Inflammatory macrophage (primary cell): ENCODE data around the gene LENG8.

ENCODE experiments used
- DNase-seq, 2 donors: peaks; one replicate each; pipeline ENCODE4 v3.0.0-alpha.2; 2020 to 2022

The LENG8 gene

DNA sequence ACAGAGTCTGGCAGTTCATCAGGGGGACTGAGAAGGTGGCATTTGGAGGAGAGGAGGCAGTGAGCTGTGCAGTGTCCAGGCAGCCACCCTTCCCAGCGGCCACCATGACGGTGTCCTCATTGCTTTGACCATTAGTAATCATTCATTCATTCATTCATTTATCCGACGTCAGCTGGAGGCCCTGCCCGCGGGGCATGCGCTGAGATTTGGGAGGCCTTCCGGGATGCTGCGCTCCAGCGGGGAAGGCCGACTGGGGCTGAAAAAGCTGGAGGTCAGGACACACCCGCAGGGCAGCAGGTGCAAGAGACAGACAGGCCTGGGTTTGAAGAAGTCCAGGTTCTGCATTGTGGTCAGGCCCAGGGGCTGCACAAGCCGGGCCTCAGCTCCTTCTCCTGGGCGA, 24.8 kb upstream of the LENG8 start:
- DNase-seq, result no peak

DNA sequence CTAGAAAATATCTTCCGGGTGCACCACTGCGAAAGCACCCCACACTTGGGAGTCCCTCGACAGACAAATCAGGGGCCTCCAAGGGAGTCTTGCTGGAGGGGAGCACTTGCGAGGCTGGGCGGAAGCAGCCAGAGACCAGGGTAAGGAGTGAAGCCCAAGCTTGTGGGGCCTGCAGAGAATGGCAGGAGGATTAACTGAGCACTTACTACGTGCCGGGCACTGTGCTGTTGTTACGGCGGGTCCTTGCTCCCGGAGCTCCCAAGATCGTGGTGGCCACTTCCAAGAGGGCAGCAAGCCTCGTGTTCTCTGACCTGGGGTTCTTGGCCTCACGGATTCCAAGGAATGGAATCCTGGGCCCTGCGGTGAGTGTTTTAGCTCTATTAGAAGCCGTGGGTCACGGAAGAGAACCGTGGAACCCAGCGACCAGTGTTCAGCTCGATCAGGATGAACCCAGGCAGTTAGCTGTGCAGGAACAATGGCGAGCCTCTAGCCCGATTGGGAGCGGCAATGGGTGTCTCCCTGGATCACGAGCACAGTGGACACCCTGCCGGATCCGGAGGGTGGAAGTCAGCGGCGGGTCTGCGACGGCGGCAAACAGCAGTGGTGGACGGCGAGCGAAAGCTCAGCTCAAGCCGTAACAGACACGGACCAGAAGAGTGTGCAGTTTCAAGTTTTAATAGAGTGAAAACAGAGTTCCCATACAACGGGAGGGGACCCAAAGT, 24.2 kb upstream of the LENG8 start:
- DNase-seq, result no peak

GRCh38 chr19:54425382-54425723, 23.6 kb upstream of the LENG8 start:
- no peak for DNase-seq

GRCh38 chr19:54426291-54426931, 22.6 kb upstream of the LENG8 start:
- DNase-seq, result no peak

GRCh38 chr19:54427586-54427985, 21.4 kb upstream of the LENG8 start:
- no peak for DNase-seq

GRCh38 chr19:54428323-54429175, 20.4 kb upstream of the LENG8 start:
- no peak for DNase-seq

DNA sequence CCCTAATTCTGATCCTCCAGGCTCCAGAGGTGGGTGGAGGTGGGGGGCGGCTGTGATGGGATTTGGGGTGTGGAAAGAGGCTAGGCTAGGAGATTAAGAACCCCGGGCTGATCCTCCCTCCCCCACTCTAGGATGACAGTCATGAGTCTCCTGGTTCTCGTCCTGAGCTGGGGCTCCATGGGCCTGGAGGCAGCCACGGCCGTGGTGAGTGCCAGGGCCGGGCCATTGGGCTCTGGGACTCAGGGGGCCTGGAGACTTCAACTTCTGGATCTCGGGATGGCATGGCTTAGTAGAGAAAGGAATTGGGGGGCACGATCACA, 19.9 kb upstream of the LENG8 start:
- no peak for DNase-seq

DNA sequence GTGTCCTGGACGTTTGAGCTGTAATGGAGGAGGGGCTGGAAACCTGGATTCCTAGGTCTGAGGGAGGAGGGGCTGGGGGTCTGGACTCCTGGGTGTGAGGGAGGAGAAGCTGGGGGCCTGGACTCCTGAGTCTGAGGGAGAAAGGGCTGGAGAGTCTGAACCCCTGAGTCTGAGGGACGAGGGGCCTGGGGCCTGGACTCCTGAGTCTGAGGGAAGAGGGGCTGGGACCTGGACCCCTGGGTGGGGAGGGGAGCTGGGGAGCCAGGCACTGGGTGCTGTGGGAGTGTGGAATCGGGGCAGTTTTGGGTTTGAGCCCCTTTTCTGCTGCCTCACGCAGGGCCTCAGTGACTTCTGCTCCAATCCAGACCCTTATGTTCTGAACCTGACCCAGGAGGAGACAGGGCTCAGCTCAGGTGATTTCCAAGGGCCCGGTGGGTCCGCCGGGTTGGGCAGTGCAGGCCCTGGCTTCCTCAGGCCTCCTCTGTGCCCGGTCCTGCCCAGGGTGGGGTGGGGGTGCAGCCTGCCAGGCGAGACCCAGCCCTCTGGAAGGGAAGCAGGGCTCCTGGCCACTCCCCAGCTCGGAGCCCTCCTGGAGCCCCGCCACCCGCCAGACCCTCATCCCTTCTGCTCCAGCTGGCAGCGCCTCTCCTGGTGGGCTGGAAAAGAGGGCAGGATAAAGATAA, 19.3 kb upstream of the LENG8 start:
- no peak for DNase-seq

- DNase-seq, result peak; percentile 7 to 47
Measured at GRCh38 chr19:54430306-54431254, 18.4 kb upstream of the LENG8 start.

DNA sequence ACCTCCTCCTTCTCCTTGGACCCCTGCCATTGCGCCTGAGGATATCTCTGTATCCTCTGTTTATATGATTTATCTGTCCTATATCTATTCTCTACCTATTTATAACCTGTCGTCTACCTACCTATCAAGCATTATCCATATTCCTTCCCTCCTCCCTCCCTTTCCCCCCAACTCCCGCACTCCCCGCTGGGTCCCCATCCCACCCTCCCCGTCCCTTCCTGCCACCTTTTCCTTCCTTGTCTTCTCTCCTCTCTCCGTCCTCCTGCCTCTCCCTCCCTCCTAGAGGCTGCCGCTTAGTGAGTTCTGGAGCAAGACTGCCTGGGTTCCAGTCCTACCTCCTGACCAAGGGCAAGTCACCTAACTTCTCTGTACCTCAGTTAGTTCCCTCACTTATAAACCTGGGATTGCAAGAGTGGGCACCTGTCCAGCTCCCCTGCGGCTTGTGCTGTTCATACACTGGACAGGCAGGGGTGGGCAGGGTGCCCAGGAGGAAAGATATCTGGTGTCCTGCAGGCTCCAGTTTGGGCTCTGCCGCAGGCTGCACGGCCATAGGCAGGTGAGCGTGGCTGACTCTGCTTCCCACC, 17.7 kb upstream of the LENG8 start:
- DNase-seq, result no peak

DNA sequence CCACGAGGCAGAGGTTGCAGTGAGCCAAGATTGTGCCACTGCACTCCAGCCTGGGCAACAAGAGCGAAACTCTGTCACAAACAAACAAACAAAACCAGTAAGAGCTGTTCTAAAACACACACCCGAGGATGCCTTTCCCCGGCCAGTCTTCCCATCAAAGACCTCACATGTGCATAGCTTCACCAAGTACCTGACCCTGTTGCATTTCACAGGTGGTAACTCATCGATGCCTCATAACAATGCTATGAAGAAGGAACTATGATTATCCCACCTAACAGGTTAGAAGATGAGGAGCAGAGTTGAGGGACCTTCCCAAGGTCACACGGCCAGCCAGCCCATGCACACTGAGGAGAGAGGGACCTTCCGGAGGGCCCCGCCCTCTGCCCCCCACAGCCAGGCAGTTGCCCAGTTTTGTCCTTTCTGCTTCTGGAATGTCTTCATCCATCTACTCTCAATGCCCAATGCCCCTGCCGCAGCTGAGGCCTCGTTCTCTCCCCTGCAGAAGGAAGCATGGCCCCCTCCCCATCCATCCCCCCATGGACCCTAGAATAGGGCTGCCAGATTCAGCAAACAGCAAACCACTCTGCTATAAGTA, 16.8 kb upstream of the LENG8 start:
- no peak for DNase-seq

- no peak for DNase-seq
Measured at GRCh38 chr19:54433697-54434096, 15.3 kb upstream of the LENG8 start.

GRCh38 chr19:54434112-54434872, 14.7 kb upstream of the LENG8 start:
- DNase-seq, result no peak

GRCh38 chr19:54434873-54435214, 14.2 kb upstream of the LENG8 start:
- no peak for DNase-seq

GRCh38 chr19:54435551-54436016, 13.4 kb upstream of the LENG8 start:
- DNase-seq, result no peak

GRCh38 chr19:54436031-54436523, 12.9 kb upstream of the LENG8 start:
- no peak for DNase-seq

DNA sequence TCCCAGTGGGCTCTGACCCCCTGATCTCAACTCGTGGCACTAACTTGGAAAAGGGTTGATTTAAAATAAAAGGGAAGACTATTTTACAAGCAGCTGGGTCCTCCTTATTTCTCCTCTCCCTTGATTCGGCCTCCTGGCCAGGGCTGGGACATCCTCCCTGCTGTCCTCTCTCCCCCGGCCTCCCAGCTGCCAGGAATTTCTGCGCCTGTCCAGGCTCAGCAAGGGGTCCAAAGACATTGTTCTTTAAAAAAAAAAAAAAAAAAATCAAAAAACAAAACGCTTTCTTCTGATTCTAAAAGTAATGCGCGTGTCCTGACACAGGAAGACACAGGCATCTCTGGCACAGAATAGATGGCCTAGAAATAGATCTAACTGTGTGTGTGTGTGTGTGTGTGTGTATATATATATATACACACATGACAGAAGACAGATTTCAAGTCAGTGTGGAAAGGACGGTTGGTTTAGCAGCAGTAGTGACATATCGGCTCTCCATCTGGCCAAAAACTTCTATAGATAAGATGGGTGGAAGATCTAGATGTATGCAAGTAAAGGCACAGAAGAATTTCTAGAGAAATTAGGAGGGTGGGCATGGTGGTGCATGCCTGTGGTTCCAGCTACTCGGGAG, 12.3 kb upstream of the LENG8 start:
- DNase-seq, result no peak

- peak in 1 of 2 donors; percentile 22 for DNase-seq
Measured at GRCh38 chr19:54439174-54439851, 9.7 kb upstream of the LENG8 start.

GRCh38 chr19:54440641-54441040, 8.4 kb upstream of the LENG8 start:
- no peak for DNase-seq
